H1 (cell line): ENCODE results near the gene TP63.

Experiments used
- ASH2L ChIP-seq: fragments of 200-600, 300-600 bp; sonication (generic); IDR thresholded peaks from one replicate; pipeline ENCODE4 v1.7.1; 2017; ENCODE audit warnings: low read length
- CBX5 ChIP-seq: fragments of 300-800, 300-1000 bp; sonication (generic); IDR thresholded peaks from 2 replicates; pipeline ENCODE4 v1.7.1; 2016; ENCODE audit warnings: antibody characterized with exemption, low read length, low read depth
- CHD1 ChIP-seq: IDR thresholded peaks from 2 replicates; pipeline ENCODE4 v1.6.1; 2012; ENCODE audit warnings: low read depth, low read length, improper control_type of control experiment
- EZH2 ChIP-seq: fragments of 200-600 bp; sonication (generic); IDR thresholded peaks from 2 replicates; pipeline ENCODE4 v1.7.1; 2012; ENCODE audit warnings: low read depth, mild to moderate bottlenecking, moderate library complexity, low read length, inconsistent platforms; ENCODE audit not compliant: severe bottlenecking
- HDAC2 ChIP-seq, 2 experiments: fragments of 300-600 bp in 1 of 2; sonication (generic) in 1 of 2; IDR thresholded peaks; 2 replicates each; pipeline ENCODE4 v1.6.1; 2011 to 2012; ENCODE audit warnings: low read depth in 2 of 2, low read length in 2 of 2, mild to moderate bottlenecking in 2 of 2, moderate library complexity in 2 of 2, borderline replicate concordance in 1 of 2, inconsistent platforms in 1 of 2
- POLR2A ChIP-seq, 2 experiments: IDR thresholded peaks; 1 replicate in 1 of 2; 2 replicates in 1 of 2; pipeline ENCODE4 v1.6.1; 2011; ENCODE audit warnings: low read depth in 2 of 2, low read length in 2 of 2, mild to moderate bottlenecking in 2 of 2; ENCODE audit errors: control extremely low read depth in 1 of 2
- SP1 ChIP-seq: IDR thresholded peaks from 2 replicates; pipeline ENCODE4 v1.6.1; 2011; ENCODE audit warnings: low read depth, low read length
- ZNF274 ChIP-seq: IDR thresholded peaks from 2 replicates; pipeline ENCODE4 v1.7.0; 2012; ENCODE audit warnings: low read length, borderline replicate concordance; ENCODE audit errors: extremely low read depth
- TF ChIP-seq, protein P1 (sequence below), 3 experiments: IDR thresholded peaks; 1 replicate in 2 of 3; 2 replicates in 1 of 3; pipeline versions ENCODE4 v1.5.1 to v1.6.1; 2011; ENCODE audit warnings: low read length in 3 of 3, mild to moderate bottlenecking in 3 of 3, inconsistent platforms in 2 of 3, low read depth in 1 of 3, moderate library complexity in 1 of 3; ENCODE audit not compliant: insufficient read depth in 1 of 3; ENCODE audit errors: control extremely low read depth in 1 of 3

GRCh38 chr3:189590223-189590622 lies 41.0 kb upstream of the TP63 start:
- TF ChIP-seq, protein P1, sequence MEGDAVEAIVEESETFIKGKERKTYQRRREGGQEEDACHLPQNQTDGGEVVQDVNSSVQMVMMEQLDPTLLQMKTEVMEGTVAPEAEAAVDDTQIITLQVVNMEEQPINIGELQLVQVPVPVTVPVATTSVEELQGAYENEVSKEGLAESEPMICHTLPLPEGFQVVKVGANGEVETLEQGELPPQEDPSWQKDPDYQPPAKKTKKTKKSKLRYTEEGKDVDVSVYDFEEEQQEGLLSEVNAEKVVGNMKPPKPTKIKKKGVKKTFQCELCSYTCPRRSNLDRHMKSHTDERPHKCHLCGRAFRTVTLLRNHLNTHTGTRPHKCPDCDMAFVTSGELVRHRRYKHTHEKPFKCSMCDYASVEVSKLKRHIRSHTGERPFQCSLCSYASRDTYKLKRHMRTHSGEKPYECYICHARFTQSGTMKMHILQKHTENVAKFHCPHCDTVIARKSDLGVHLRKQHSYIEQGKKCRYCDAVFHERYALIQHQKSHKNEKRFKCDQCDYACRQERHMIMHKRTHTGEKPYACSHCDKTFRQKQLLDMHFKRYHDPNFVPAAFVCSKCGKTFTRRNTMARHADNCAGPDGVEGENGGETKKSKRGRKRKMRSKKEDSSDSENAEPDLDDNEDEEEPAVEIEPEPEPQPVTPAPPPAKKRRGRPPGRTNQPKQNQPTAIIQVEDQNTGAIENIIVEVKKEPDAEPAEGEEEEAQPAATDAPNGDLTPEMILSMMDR (IDR thresholded peaks at IDR 0.05; ENCODE audit: control extremely low read depth in 1 of 3, insufficient read depth in 1 of 3, low read depth in 1 of 3, low read length in 3 of 3) = no peak
- TF ChIP-seq ZNF274 (no peak), ASH2L (no peak), CHD1 (no peak), CBX5 (no peak), POLR2A (IDR thresholded peaks at IDR 0.05; ENCODE audit: control extremely low read depth in 1 of 2, low read depth in 2 of 2, low read length in 2 of 2) (no peak), HDAC2 (IDR thresholded peaks at IDR 0.05; ENCODE audit: borderline replicate concordance in 1 of 2, low read depth in 2 of 2, low read length in 2 of 2) (no peak), SP1 (no peak), EZH2 (no peak)
